A549 (cell line): Measurements from ENCODE around the gene USP11. TPM values are rescaled to one million over a fixed set of nuclear protein-coding genes. Genes with fewer than 3 reads are reported as not detected.
A peak's percentile ranks its signal among the peaks of the same experiment; 100 is the strongest.

Experiments
- ATAC-seq, 2 experiments: fragments of 200-7000 bp in 1 of 2; fragments of >200 bp in 1 of 2; cut with Nextera tagmentation in 1 of 2; cut with Tn5 transposase in 1 of 2; 3 replicates each; pipeline versions ENCODE4 v1.8.0 to v1.9.1; 2018 to 2020; ENCODE audit warnings: mild to moderate bottlenecking in 1 of 2, moderate library complexity in 1 of 2
- CTCF ChIA-PET: fragments of 300-600 bp; sonication (Branson Sonifier 250); formaldehyde crosslinking; extraction: SDS; loops from one replicate; lab custom pipeline; 2021; ENCODE audit warnings: antibody characterized with exemption, inconsistent platforms; lab: Yijun Ruan, JAX
- POLR2A ChIA-PET: fragments of 350-600 bp; formaldehyde crosslinking; extraction: SDS; loops from one replicate; lab custom pipeline; 2021; ENCODE audit warnings: antibody characterized with exemption, inconsistent platforms; lab: Yijun Ruan, JAX
- DNase-seq, 2 experiments: peaks; one replicate each; pipeline versions ENCODE4 v3.0.0 to v3.0.0-alpha.2; 2011 to 2016; ENCODE audit warnings: low read depth in 1 of 2, low spot score in 1 of 2
- FAIRE-seq: peaks from 2 replicates; lab custom pipeline; 2011; peaks lifted over from hg19 to GRCh38; lab: Jason Lieb, UNC
- H3K27ac ChIP-seq, 2 experiments: fragments of >200 bp; sonication (Bioruptor Twin); formaldehyde crosslinking; 3 replicates each; pipeline ENCODE4 v1.5.1; 2016 to 2017
- H3K4me1 ChIP-seq: fragments of >200 bp; sonication (Bioruptor Twin); formaldehyde crosslinking; 3 replicates; pipeline ENCODE4 v1.6.1; 2016
- H3K4me2 ChIP-seq: fragments of >200 bp; sonication (Bioruptor Twin); formaldehyde crosslinking; 3 replicates; pipeline ENCODE4 v1.6.1; 2016
- H3K4me3 ChIP-seq: fragments of >200 bp; sonication (Bioruptor Twin); formaldehyde crosslinking; 3 replicates; pipeline ENCODE4 v1.5.1; 2016
- H3K9me3 ChIP-seq: fragments of >200 bp; sonication (Bioruptor Twin); formaldehyde crosslinking; 3 replicates; pipeline ENCODE4 v1.6.1; 2016
- EP300 ChIP-seq, 2 experiments: fragments of >200 bp; sonication (Bioruptor Twin); formaldehyde crosslinking; IDR thresholded peaks; 2 replicates in 1 of 2; 3 replicates in 1 of 2; pipeline ENCODE4 v1.6.1; 2016 to 2017
- ESRRA ChIP-seq: fragments of 150-350 bp; IDR thresholded peaks from 2 replicates; pipeline ENCODE4 v1.6.1; 2014; ENCODE audit warnings: mild to moderate bottlenecking, low read length, borderline replicate concordance
- FOSB ChIP-seq: fragments of 250-450 bp; sonication (Bioruptor Pico); IDR thresholded peaks from 2 replicates; pipeline ENCODE4 v1.5.0; 2020; ENCODE audit warnings: mild to moderate bottlenecking, moderate library complexity
- FOXS1 ChIP-seq: fragments of 250-450 bp; sonication (Bioruptor Pico); IDR thresholded peaks from 2 replicates; pipeline ENCODE4 v1.5.0; 2020; ENCODE audit warnings: mild to moderate bottlenecking, moderate library complexity
- HDAC2 ChIP-seq: fragments of 200-600 bp; sonication (generic); IDR thresholded peaks from 2 replicates; pipeline ENCODE4 v1.6.1; 2016
- HEYL ChIP-seq: fragments of 250-450 bp; sonication (Bioruptor Pico); IDR thresholded peaks from 2 replicates; pipeline ENCODE4 v1.8.0; 2021; ENCODE audit warnings: mild to moderate bottlenecking, moderate library complexity
- HOXB13 ChIP-seq: fragments of 250-450 bp; sonication (Bioruptor Pico); IDR thresholded peaks from 2 replicates; pipeline ENCODE4 v1.5.0; 2020; ENCODE audit warnings: low read depth, mild to moderate bottlenecking, moderate library complexity
- HOXB5 ChIP-seq: fragments of 250-450 bp; sonication (Bioruptor Pico); IDR thresholded peaks from 2 replicates; pipeline ENCODE4 v1.5.0; 2020; ENCODE audit warnings: mild to moderate bottlenecking, moderate library complexity
- KDM1A ChIP-seq: fragments of 200-600 bp; sonication (generic); IDR thresholded peaks from 2 replicates; pipeline ENCODE4 v1.6.1; 2016; ENCODE audit warnings: low read depth, mild to moderate bottlenecking
- MAFK ChIP-seq: fragments of 450-650 bp; IDR thresholded peaks from 2 replicates; pipeline ENCODE4 v1.6.1; 2014; ENCODE audit not compliant: partially characterized antibody
- MYC ChIP-seq: IDR thresholded peaks from 2 replicates; pipeline ENCODE4 v1.6.1; 2012; ENCODE audit warnings: mild to moderate bottlenecking, inconsistent platforms, low read length, improper control_type of control experiment, borderline replicate concordance
- NFE2L2 ChIP-seq: fragments of 150-350 bp; conservative IDR thresholded peaks from 2 replicates; pipeline ENCODE4 v1.6.1; 2014; ENCODE audit warnings: low read length
- PHF8 ChIP-seq: fragments of 200-600 bp; sonication (generic); IDR thresholded peaks from 2 replicates; pipeline ENCODE4 v1.6.1; 2016; ENCODE audit warnings: low read depth, mild to moderate bottlenecking, antibody characterized with exemption, moderate library complexity, borderline replicate concordance
- POLR2A ChIP-seq: IDR thresholded peaks from 2 replicates; pipeline ENCODE4 v1.6.1; 2012; ENCODE audit warnings: mild to moderate bottlenecking, low read length
- POLR2AphosphoS2 ChIP-seq: conservative IDR thresholded peaks from 2 replicates; pipeline ENCODE4 v1.6.1; 2012; ENCODE audit warnings: low read length, improper control_type of control experiment, inconsistent platforms
- RAD21 ChIP-seq, 2 experiments: fragments of >200 bp in 1 of 2; sonication (Bioruptor Twin) in 1 of 2; formaldehyde crosslinking in 1 of 2; IDR thresholded peaks in 1 of 2; conservative IDR thresholded peaks in 1 of 2; 2 replicates in 1 of 2; 3 replicates in 1 of 2; pipeline ENCODE4 v1.6.1; 2012 to 2018; ENCODE audit warnings: inconsistent platforms in 1 of 2
- RFX5 ChIP-seq: fragments of 450-650 bp; IDR thresholded peaks from 2 replicates; pipeline ENCODE4 v1.7.1; 2014; ENCODE audit warnings: antibody characterized with exemption, mild to moderate bottlenecking, moderate library complexity
- WGBS: methylation state at CpG from one replicate; pipeline ENCODE4 v1.1.6; 2017; ENCODE audit errors: missing lambda C conversion rate; 5-methylcytosine and 5-hydroxymethylcytosine counted together
- polyA plus RNA-seq, 4 experiments: library from polyadenylated mRNA; depleted of rRNA in 3 of 4; stranded (reverse); fragments of >200 nt; fragmentation: RNase III in 1 of 4; extraction: RNeasy Plus Mini Kit Qiagen cat#74134 plus additional on column Dnase treatment in 1 of 4; gene quantifications; 2 replicates in 3 of 4; 3 replicates in 1 of 4; pipeline ENCODE4 v1.2.3, GENCODE V29; 2011 to 2017
- TF ChIP-seq, protein P1 (sequence below): IDR thresholded peaks from 2 replicates; pipeline ENCODE4 v1.6.1; 2012
- TF ChIP-seq, protein P2 (sequence below): IDR thresholded peaks from 2 replicates; pipeline ENCODE4 v1.6.1; 2012; ENCODE audit warnings: low read depth, borderline replicate concordance
- TF ChIP-seq, protein P3 (sequence below): IDR thresholded peaks from 2 replicates; pipeline ENCODE4 v1.6.1; 2012
- TF ChIP-seq, protein P4 (sequence below): fragments of >200 bp; sonication (Bioruptor Twin); formaldehyde crosslinking; IDR thresholded peaks from 3 replicates; pipeline ENCODE4 v1.6.1; 2016
- TF ChIP-seq, protein P5 (sequence below): fragments of 250-450 bp; sonication (Bioruptor Pico); IDR thresholded peaks from 2 replicates; pipeline ENCODE4 v1.5.0; 2021; ENCODE audit warnings: mild to moderate bottlenecking, moderate library complexity, borderline replicate concordance

USP11 gene
- polyA plus RNA-seq, 2 of the 4 experiments (the other 2 are of a cell fraction) = 35.6 to 50.0 TPM

DNA sequence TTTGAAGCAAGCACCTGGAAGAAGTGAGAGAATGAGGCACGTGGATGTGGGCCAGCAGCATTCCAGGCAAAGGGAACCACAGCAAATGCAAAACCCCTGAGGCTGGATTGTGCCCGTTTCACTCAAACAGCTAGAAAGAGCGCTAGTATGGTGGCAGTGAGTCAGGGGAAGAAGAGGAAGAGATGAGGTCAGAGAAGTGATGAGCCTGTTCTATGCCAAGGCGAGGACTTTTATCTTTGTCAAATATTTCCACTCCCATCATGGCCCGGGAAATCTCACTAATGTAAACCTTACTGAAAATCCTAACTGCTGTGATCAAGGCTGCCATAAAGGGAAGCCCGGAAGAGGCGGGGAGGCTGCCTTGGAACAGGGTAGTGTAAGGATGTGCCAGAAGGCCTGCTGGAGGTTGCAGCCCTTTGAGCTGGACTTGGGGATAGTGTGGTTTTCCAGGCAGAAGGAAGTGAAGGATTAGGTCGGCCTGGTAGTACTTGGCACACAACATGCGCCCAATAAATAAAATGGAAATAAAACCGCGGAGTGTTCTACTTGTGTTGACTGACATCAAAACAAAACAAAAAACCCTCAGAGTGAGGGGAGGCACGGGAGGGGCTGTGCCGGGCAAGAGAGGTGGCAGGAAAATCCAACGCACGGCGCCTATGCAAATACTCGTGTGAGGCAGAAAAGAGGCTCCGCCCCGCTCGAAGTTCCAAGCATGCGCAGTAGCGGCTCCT, 15.5 kb upstream of the USP11 start:
- DNase-seq = peak in 1 of 2 experiments; percentile 14
- WGBS = 10% methylated on average over 22 of the region's 22 CpGs
- 0 out of 3 replicates have a peak overlapping the region, but pooled peaks have one; percentile 16 for H3K4me3 ChIP-seq
- peak overlapping the region; percentile 79 for H3K4me2 ChIP-seq
- no peak for FAIRE-seq
- no peaks in the 10 kb centered on the region for H3K9me3 ChIP-seq
- ChIA-PET CTCF (interaction anchor here (0.9 to 1.1 kb wide), 4 partner anchors 16 to 306 kb away, joined by 3 to 4 read pairs (median 3); no protein-coding TSS in a partner anchor), POLR2A (interaction anchor here (0.7 to 3.5 kb wide), 13 partner anchors 9 to 1381 kb away, joined by 3 to 43 read pairs (median 3); partner anchors contain the start of genes ELK1, NDUFB11, RBM10 and USP11)
- TF ChIP-seq ESRRA = no peak
- TF ChIP-seq, protein P1, sequence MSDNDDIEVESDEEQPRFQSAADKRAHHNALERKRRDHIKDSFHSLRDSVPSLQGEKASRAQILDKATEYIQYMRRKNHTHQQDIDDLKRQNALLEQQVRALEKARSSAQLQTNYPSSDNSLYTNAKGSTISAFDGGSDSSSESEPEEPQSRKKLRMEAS = 0 out of 2 replicates have a peak, but pooled peaks have one; percentile 11
- TF ChIP-seq, protein P2, sequence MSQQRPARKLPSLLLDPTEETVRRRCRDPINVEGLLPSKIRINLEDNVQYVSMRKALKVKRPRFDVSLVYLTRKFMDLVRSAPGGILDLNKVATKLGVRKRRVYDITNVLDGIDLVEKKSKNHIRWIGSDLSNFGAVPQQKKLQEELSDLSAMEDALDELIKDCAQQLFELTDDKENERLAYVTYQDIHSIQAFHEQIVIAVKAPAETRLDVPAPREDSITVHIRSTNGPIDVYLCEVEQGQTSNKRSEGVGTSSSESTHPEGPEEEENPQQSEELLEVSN = 0 out of 2 replicates have a peak, but pooled peaks have one; percentile 13
- peaks cover 28% of the 10 kb centered on the region for H3K4me1 ChIP-seq
- peak; percentile 34 to 44 for ATAC-seq
- H3K27ac ChIP-seq = peak overlapping the region; percentile 66 to 86

DNA sequence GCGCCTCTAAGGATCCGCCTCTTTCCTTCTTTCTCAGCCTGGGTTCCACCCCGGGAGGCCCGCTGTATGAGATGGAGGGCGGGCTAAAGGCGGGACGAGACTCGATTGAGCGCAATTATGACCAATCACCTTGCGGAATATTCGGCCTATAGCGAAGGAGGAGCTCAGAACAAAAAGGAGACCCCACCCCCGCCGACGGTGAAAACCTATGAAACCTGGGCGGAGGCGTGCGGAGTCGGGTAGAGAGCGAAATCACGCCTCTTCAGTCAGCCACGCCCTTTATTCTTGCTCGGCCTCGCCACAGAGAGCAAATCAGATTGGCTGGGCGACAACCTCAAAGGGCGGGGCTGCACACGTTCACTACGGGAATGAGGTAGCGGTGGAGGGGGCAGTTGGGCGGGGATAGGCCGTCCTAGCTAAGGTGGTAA, 14.9 kb upstream of the USP11 start:
- TF ChIP-seq POLR2AphosphoS2 = peak; percentile 35; the same call in 1 of the 2 replicates
- peak; percentile 21 for TF ChIP-seq POLR2A
- TF ChIP-seq RFX5 = no peak
- no peak for TF ChIP-seq MAFK
- no peak for TF ChIP-seq HOXB13 (CRISPR knock-in tag)
- 0 out of 2 replicates have a peak, but pooled peaks have one; percentile 9 for TF ChIP-seq PHF8
- no peak for TF ChIP-seq FOSB (CRISPR knock-in tag)
- TF ChIP-seq HOXB5 (CRISPR knock-in tag) = no peak
- TF ChIP-seq, protein P3, sequence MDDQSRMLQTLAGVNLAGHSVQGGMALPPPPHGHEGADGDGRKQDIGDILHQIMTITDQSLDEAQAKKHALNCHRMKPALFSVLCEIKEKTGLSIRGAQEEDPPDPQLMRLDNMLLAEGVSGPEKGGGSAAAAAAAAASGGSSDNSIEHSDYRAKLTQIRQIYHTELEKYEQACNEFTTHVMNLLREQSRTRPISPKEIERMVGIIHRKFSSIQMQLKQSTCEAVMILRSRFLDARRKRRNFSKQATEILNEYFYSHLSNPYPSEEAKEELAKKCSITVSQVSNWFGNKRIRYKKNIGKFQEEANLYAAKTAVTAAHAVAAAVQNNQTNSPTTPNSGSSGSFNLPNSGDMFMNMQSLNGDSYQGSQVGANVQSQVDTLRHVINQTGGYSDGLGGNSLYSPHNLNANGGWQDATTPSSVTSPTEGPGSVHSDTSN = peak; percentile 88

DNA sequence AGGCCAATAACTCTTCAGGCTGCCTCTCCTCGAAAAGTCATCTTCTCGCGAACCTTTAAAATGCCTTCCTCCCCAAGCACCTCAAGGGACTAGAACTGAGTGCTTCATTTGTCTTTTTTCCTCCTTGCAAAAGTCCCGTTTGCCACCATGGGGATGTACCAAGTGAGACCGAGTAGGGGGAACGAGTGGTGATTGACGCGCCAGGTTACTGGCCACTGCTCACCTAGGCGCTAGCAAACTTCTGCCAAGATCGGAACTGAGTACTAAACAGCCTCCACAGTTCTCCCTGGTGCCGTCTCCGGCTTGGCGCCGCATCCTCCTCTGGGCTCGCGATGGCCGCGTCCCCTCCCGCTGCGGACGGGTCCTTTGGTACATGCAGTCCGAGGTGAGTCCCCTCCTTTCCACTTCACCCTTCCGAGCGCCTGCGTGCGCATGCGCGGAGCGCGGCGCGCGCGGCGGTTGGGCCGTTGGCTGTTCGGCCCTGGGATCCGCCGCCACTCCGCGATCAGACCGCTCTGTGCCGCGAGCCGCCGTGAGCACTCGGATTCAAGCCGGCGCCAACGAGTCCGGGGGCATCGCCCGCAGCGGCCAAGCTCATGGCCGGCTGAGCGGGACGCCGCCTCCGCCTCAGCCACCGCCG, 14.4 kb upstream of the USP11 start, which contains the start of gene CDK16:
Gene CDK16 (plus strand): TSS at position 402 of the 640 bp plus-strand sequence. CDS start 4,877 bp downstream, outside the sequence.
- peak; percentile 65 for FAIRE-seq
- Histone ChIP-seq H3K27ac (peak within 1 kb of the TSS; percentile 100), H3K4me3 (peak within 1 kb of the TSS; percentile 100), H3K4me2 (peak within 1 kb of the TSS; percentile 98), H3K9me3 (no peaks in the 10 kb centered on the region), H3K4me1 (peaks cover 28% of the 10 kb centered on the region)
- ChIA-PET CTCF (interaction anchor here (0.9 to 1.1 kb wide), 4 partner anchors 17 to 305 kb away, joined by 3 to 4 read pairs (median 3); no protein-coding TSS in a partner anchor), POLR2A (interaction anchor here (0.6 to 3.5 kb wide), 13 partner anchors 10 to 1380 kb away, joined by 3 to 43 read pairs (median 4); partner anchors contain the start of genes ELK1, NDUFB11, RBM10 and USP11)
- peak; percentile 64 to 74 for ATAC-seq
- 0% methylated on average over 24 of the region's 61 CpGs for WGBS
- DNase-seq = peak; percentile 82 to 86
- TF ChIP-seq, protein P4, sequence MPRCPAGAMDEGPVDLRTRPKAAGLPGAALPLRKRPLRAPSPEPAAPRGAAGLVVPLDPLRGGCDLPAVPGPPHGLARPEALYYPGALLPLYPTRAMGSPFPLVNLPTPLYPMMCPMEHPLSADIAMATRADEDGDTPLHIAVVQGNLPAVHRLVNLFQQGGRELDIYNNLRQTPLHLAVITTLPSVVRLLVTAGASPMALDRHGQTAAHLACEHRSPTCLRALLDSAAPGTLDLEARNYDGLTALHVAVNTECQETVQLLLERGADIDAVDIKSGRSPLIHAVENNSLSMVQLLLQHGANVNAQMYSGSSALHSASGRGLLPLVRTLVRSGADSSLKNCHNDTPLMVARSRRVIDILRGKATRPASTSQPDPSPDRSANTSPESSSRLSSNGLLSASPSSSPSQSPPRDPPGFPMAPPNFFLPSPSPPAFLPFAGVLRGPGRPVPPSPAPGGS = 0 out of 3 replicates have a peak, but pooled peaks have one; percentile 19
- TF ChIP-seq PHF8 (peak; percentile 54; the same call in 1 of the 2 replicates), NFE2L2 (no peak), FOXS1 (CRISPR knock-in tag) (no peak), KDM1A (no peak), EP300 (IDR thresholded peaks at IDR 0.05) (no peak), HEYL (CRISPR knock-in tag) (no peak), RAD21 (conservative IDR thresholded peaks at IDR 0.05 in 1 of 2, IDR thresholded peaks at IDR 0.05 in 1 of 2) (no peak), HOXB13 (CRISPR knock-in tag) (no peak), POLR2AphosphoS2 (no peak), MYC (no peak), HDAC2 (no peak)
- TF ChIP-seq, protein P1 = peak; percentile 71
- TF ChIP-seq, protein P5, sequence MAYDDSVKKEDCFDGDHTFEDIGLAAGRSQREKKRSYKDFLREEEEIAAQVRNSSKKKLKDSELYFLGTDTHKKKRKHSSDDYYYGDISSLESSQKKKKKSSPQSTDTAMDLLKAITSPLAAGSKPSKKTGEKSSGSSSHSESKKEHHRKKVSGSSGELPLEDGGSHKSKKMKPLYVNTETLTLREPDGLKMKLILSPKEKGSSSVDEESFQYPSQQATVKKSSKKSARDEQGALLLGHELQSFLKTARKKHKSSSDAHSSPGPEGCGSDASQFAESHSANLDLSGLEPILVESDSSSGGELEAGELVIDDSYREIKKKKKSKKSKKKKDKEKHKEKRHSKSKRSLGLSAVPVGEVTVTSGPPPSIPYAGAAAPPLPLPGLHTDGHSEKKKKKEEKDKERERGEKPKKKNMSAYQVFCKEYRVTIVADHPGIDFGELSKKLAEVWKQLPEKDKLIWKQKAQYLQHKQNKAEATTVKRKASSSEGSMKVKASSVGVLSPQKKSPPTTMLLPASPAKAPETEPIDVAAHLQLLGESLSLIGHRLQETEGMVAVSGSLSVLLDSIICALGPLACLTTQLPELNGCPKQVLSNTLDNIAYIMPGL (CRISPR knock-in tag) = 0 out of 2 replicates have a peak, but pooled peaks have one; percentile 36
- TF ChIP-seq, protein P2 = no peak; the same call in 1 of the 2 replicates

More for the DNA sequence above, 14.9 kb upstream of the USP11 start:
- ChIA-PET POLR2A (interaction anchor here (0.6 to 3.5 kb wide), 15 partner anchors 10 to 1380 kb away, joined by 3 to 43 read pairs (median 4); partner anchors contain the start of genes ELK1, NDUFB11, RBM10 and USP11), CTCF (interaction anchor here (0.9 to 1.1 kb wide), 4 partner anchors 16 to 305 kb away, joined by 3 to 4 read pairs (median 3); no protein-coding TSS in a partner anchor)
- Histone ChIP-seq H3K4me2 (peak overlapping the region; percentile 98), H3K27ac (peak overlapping the region; percentile 100), H3K9me3 (no peaks in the 10 kb centered on the region), H3K4me1 (peaks cover 28% of the 10 kb centered on the region), H3K4me3 (peak overlapping the region; percentile 100)
- FAIRE-seq (peak; percentile 13), DNase-seq (peak; percentile 90 to 99), ATAC-seq (peak; percentile 81 to 92)
- under 1% methylated on average over 18 of the region's 31 CpGs for WGBS
